ENCODE measurements around the gene ZNF761. TPM values are rescaled to one million over a fixed set of nuclear protein-coding genes. Genes with fewer than 3 reads are reported as not detected.
"Not testable (repeated sequence)": the region's sequence is repeated elsewhere in the genome, so short reads cannot be mapped to it uniquely, and the experiment has no call there.

ZNF761 gene
- total RNA-seq, 1 donor from 2014 or later: 15.3 TPM

DNA sequence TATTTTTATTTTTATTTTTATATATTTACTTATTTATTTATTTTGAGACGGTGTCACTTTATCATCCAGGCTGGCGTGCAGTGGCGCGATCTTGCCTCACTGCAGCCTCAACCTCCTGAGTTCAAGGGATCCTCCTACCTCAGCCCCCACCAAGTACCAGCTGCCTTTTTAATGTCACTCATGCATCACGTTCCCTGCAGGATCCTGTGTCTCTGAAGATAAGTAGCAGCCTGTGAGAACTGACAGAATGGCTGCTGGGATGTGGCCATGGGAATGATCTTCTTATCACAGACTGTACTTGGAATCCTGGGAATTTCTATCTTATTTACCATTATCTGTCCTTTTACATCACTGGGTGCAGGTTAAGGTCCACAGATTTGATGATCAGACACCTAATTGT is 9.2 kb upstream of the ZNF761 start:
- peaks cover 3% of the 10 kb centered on the region for H3K36me3 Mint-ChIP-seq
- no peak for DNase-seq (ENCODE audit: extremely low spot score, unreplicated experiment)
- H3K27ac Mint-ChIP-seq: no peak overlapping the region
- H3K4me3 Mint-ChIP-seq: no peak overlapping the region
- H3K9me3 Mint-ChIP-seq: peaks cover under 1% of the 10 kb centered on the region
- H3K27me3 Mint-ChIP-seq: no peaks in the 10 kb centered on the region
- H3K4me1 Mint-ChIP-seq (ENCODE audit: unreplicated experiment): peaks cover 12% of the 10 kb centered on the region
- TF ChIP-seq, protein P1, sequence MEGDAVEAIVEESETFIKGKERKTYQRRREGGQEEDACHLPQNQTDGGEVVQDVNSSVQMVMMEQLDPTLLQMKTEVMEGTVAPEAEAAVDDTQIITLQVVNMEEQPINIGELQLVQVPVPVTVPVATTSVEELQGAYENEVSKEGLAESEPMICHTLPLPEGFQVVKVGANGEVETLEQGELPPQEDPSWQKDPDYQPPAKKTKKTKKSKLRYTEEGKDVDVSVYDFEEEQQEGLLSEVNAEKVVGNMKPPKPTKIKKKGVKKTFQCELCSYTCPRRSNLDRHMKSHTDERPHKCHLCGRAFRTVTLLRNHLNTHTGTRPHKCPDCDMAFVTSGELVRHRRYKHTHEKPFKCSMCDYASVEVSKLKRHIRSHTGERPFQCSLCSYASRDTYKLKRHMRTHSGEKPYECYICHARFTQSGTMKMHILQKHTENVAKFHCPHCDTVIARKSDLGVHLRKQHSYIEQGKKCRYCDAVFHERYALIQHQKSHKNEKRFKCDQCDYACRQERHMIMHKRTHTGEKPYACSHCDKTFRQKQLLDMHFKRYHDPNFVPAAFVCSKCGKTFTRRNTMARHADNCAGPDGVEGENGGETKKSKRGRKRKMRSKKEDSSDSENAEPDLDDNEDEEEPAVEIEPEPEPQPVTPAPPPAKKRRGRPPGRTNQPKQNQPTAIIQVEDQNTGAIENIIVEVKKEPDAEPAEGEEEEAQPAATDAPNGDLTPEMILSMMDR (conservative IDR thresholded peaks at IDR 0.05): no peak

DNA sequence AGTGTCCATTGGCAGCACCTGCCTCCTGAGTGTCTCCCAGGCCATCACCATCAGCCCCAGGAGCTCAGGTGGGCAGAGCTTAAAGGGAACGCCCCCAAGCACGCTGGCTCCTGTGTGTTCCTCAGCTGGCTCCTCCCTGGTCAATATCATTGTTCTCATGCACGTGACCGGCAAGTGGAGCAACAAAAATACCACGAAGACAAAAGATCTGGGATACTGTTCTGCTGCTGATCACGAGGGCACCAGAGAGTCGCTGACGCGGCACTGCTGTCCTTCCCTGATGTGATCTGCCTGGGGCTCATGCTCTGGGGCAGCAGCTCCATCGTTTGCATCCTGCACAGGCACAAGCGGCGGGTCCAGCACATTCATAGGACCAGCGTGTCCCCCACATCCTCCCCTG is 8.7 kb upstream of the ZNF761 start:
- H3K27me3 Mint-ChIP-seq; DNase-seq (ENCODE audit: extremely low spot score, unreplicated experiment); H3K4me3 Mint-ChIP-seq; H3K9me3 Mint-ChIP-seq; H3K27ac Mint-ChIP-seq; H3K36me3 Mint-ChIP-seq: not testable (repeated sequence)
- H3K4me1 Mint-ChIP-seq (ENCODE audit: unreplicated experiment): peaks cover 12% of the 10 kb centered on the region

DNA sequence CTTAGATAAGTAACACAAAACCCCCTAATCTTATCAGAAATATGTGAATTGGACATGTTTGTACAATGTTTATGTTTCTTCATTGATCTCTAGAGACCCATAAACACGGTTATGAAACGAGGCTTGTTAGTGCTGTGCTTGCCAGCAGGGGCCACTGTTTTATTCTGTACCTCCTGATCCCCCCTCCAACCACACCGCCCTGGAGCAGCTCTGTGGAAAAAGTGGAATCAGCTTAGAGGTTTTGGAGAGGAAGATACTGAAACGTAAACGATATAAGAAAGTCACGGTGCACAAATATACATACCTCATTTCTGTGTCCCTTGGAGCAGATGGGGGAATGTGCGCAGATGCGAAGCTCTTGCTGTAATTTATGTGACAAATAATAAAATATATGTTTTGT is 8.1 kb upstream of the ZNF761 start:
- H3K4me3 Mint-ChIP-seq; H3K27me3 Mint-ChIP-seq; H3K27ac Mint-ChIP-seq; DNase-seq (ENCODE audit: extremely low spot score, unreplicated experiment); H3K36me3 Mint-ChIP-seq; H3K9me3 Mint-ChIP-seq: not testable (repeated sequence)
- H3K4me1 Mint-ChIP-seq (ENCODE audit: unreplicated experiment): peaks cover 12% of the 10 kb centered on the region
- TF ChIP-seq, protein P1 (conservative IDR thresholded peaks at IDR 0.05): peak; percentile 47

DNA sequence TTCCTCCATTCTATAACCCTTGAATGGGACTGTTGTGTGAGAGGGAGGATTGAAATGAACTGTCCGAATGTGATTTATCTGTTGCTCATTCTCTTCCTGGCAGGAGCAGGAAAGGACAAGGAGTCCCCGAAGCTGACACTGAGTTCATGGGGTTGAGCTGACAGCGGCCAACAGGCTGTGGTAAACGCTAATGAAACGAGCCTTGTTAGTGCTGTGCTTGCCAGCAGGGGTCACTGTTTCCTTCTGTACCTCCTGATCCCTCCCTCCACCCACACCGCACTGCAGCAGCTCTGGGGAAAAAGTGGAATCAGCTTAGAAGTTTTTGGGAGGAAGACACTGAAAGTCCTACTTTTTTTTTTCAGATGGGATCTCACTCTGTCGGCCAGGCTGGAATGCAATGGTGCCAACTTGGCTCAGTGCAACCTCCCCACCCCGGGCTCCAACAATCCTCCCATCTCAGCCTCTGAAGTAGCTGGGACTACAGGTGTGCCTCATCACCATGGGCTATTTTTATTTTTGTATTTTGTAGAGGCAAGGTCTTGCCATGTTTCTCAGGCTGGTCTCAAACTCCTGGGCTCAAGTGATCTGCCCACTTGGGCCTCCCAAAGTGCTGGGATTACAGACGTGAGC is 6.7 kb upstream of the ZNF761 start:
- H3K4me1 Mint-ChIP-seq (ENCODE audit: unreplicated experiment): peaks cover 12% of the 10 kb centered on the region
- H3K9me3 Mint-ChIP-seq: no peaks in the 10 kb centered on the region
- H3K36me3 Mint-ChIP-seq: peaks cover 3% of the 10 kb centered on the region
- peak overlapping the region; percentile 69 for H3K27ac Mint-ChIP-seq
- no peak for DNase-seq (ENCODE audit: extremely low spot score, unreplicated experiment)
- TF ChIP-seq, protein P1 (conservative IDR thresholded peaks at IDR 0.05): peak; percentile 90
- no peaks in the 10 kb centered on the region for H3K27me3 Mint-ChIP-seq
- H3K4me3 Mint-ChIP-seq: peak overlapping the region; percentile 44

GRCh38 chr19:53432088-53432661 is 391 bp downstream of the ZNF761 start:
- TF ChIP-seq, protein P1 (conservative IDR thresholded peaks at IDR 0.05): no peak
- Mint-ChIP-seq H3K4me1 (ENCODE audit: unreplicated experiment) (peaks cover 13% of the 10 kb centered on the region), H3K36me3 (peaks cover 15% of the 10 kb centered on the region), H3K9me3 (no peaks in the 10 kb centered on the region), H3K27ac (peak overlapping the region; percentile 99), H3K27me3 (no peaks in the 10 kb centered on the region), H3K4me3 (peak overlapping the region; percentile 98)
- no peak for DNase-seq (ENCODE audit: extremely low spot score, unreplicated experiment)

GRCh38 chr19:53443809-53444208 is 12.0 kb downstream of the ZNF761 start:
- not testable (repeated sequence) for H3K4me1 Mint-ChIP-seq (ENCODE audit: unreplicated experiment); H3K4me3 Mint-ChIP-seq; DNase-seq (ENCODE audit: extremely low spot score, unreplicated experiment); H3K27me3 Mint-ChIP-seq; H3K27ac Mint-ChIP-seq
- Mint-ChIP-seq H3K9me3 (peaks cover 10% of the 10 kb centered on the region), H3K36me3 (peaks cover 52% of the 10 kb centered on the region)

GRCh38 chr19:53447196-53447595 is 15.4 kb downstream of the ZNF761 start:
- not testable (repeated sequence) for H3K27me3 Mint-ChIP-seq; H3K9me3 Mint-ChIP-seq; H3K4me1 Mint-ChIP-seq (ENCODE audit: unreplicated experiment); H3K27ac Mint-ChIP-seq; DNase-seq (ENCODE audit: extremely low spot score, unreplicated experiment); H3K4me3 Mint-ChIP-seq
- H3K36me3 Mint-ChIP-seq: peaks cover 55% of the 10 kb centered on the region
